ENCODE data around the gene MRPL47.

GRCh38 chr3:179590669-179591068, 13.8 kb downstream of the MRPL47 start:
- TF ChIP-seq POLR2A (IDR thresholded peaks at IDR 0.05) (no peak), CTCF (IDR thresholded peaks at IDR 0.05) (no peak)

Data from thyroid gland (tissue), 4 donors.